Stomach (tissue), 9 donors: Measurements from ENCODE around the gene ZNF2. TPM values are rescaled to one million over a fixed set of nuclear protein-coding genes. Genes with fewer than 3 reads are reported as not detected.

Experiments used
- DNase-seq, 2 donors: peaks; one replicate each; pipeline versions ENCODE4 v3.0.0 to v3.0.0-alpha.2; 2013 to 2019
- H3K27ac ChIP-seq, 5 donors: fragments of 200-600 bp in 4 of 5; sonication (generic) in 4 of 5; one replicate each; pipeline ENCODE4 v1.5.1; 2013 to 2019; ENCODE audit warnings: mild to moderate bottlenecking in 1 of 5, moderate library complexity in 1 of 5
- H3K27me3 ChIP-seq, 3 donors: fragments of 200-600 bp; sonication (generic); one replicate each; pipeline ENCODE4 v1.5.1; 2017 to 2019; ENCODE audit warnings: mixed run types in 1 of 3
- H3K36me3 ChIP-seq, 4 donors: fragments of 200-600 bp; sonication (generic); 1 replicate in 3 of 4; 2 replicates in 1 of 4; pipeline ENCODE4 v1.5.1; 2016 to 2019
- H3K4me1 ChIP-seq, 4 donors: fragments of 200-600 bp; sonication (generic); one replicate each; pipeline ENCODE4 v1.5.1; 2016 to 2019
- H3K4me3 ChIP-seq, 4 donors: fragments of 200-600 bp; sonication (generic) in 3 of 4; one replicate each; pipeline ENCODE4 v1.5.1; 2016 to 2019; ENCODE audit warnings: mild to moderate bottlenecking in 1 of 4
- H3K9me3 ChIP-seq, 4 donors: fragments of 200-600 bp; sonication (generic); one replicate each; pipeline ENCODE4 v1.5.1; 2016 to 2019
- EP300 ChIP-seq: sonication (generic); formaldehyde crosslinking; IDR thresholded peaks from one replicate; pipeline ENCODE4 v1.6.1; 2017; ENCODE audit warnings: antibody characterized with exemption
- POLR2A ChIP-seq, 4 donors: fragments of 450-650 bp; IDR thresholded peaks; one replicate each; pipeline ENCODE4 v1.6.1; 2016; ENCODE audit warnings: antibody characterized with exemption in 4 of 4, control low read depth in 2 of 4, mild to moderate bottlenecking in 1 of 4, moderate library complexity in 1 of 4
- POLR2AphosphoS5 ChIP-seq, 3 donors: sonication (generic); formaldehyde crosslinking; IDR thresholded peaks; one replicate each; pipeline ENCODE4 v1.6.1; 2016; ENCODE audit warnings: antibody characterized with exemption in 3 of 3
- WGBS, 5 donors: extraction: QIAGEN DNeasy Blood & Tissue Kit in 3 of 5; methylation state at CpG; one replicate each; pipeline versions ENCODE4 v1.1.5 to v1.1.7; 2013 to 2018; 5-methylcytosine and 5-hydroxymethylcytosine counted together
- intact Hi-C: fragments of 100-400 bp; cut with DNase I; formaldehyde crosslinking; loops from one replicate; pipeline ENCODE4 v1.15.1; 2023; ENCODE audit warnings: low total_unique reads
- polyA plus RNA-seq, 3 donors: library from polyadenylated mRNA; stranded (reverse); fragments of 200-250 nt; gene quantifications; one replicate each; pipeline ENCODE4 v1.2.3, GENCODE V29; 2013
- total RNA-seq, 5 donors: library from RNA; depleted of rRNA; stranded (reverse); fragments of >200 nt; gene quantifications; one replicate each; pipeline versions ENCODE4 v1.1.0 to v1.2.3, GENCODE V29; 2014 to 2016
- TF ChIP-seq, protein P1 (sequence below), 7 experiments: fragments of 450-650 bp in 4 of 7; fragments of 200-600 bp in 3 of 7; sonication (generic) in 3 of 7; IDR thresholded peaks; one replicate each; pipeline ENCODE4 v1.5.1; 2016 to 2019; ENCODE audit warnings: antibody characterized with exemption in 7 of 7, control low read depth in 2 of 7, mild to moderate bottlenecking in 1 of 7
- donor health status: healthy with polysubstance abuse.
- donor health status: Bipolar disorder and iron deficiency.
- donor health status: healthy.

The ZNF2 gene
- total and polyA plus RNA-seq, 8 donors, result 1.5 to 5.1 (median 2.8) TPM; not detected in 1

DNA sequence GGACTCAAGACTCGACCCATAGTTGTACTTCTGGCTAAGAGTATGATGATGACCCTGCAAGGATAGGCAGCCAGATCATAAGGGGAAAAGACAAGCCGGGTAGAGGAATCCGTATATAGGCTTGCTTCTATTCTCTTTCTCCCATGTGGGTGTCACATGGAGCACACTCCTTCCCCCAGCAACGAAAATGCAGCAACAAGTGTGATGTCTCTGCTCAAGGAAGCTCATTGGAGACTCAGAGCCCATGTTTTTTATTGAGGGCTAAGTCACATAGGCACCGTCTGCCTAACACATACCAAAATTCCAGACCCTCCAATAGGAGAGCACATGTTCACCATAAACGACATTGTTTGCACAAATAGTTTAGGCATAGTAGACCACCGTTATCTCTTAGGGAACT is 6.3 kb downstream of the ZNF2 start:
- no peak for DNase-seq
- Histone ChIP-seq H3K4me1 (peaks cover 0 to 3% (median under 1%) of the 10 kb centered on the region in 4 donors), H3K27me3 (no peaks in the 10 kb centered on the region), H3K27ac (no peak overlapping the region), H3K9me3 (no peaks in the 10 kb centered on the region), H3K4me3 (no peak overlapping the region), H3K36me3 (peaks cover 0 to 13% (median 8%) of the 10 kb centered on the region in 4 donors)
- no peak for TF ChIP-seq POLR2AphosphoS5 (IDR thresholded peaks at IDR 0.05)
- TF ChIP-seq, protein P1, sequence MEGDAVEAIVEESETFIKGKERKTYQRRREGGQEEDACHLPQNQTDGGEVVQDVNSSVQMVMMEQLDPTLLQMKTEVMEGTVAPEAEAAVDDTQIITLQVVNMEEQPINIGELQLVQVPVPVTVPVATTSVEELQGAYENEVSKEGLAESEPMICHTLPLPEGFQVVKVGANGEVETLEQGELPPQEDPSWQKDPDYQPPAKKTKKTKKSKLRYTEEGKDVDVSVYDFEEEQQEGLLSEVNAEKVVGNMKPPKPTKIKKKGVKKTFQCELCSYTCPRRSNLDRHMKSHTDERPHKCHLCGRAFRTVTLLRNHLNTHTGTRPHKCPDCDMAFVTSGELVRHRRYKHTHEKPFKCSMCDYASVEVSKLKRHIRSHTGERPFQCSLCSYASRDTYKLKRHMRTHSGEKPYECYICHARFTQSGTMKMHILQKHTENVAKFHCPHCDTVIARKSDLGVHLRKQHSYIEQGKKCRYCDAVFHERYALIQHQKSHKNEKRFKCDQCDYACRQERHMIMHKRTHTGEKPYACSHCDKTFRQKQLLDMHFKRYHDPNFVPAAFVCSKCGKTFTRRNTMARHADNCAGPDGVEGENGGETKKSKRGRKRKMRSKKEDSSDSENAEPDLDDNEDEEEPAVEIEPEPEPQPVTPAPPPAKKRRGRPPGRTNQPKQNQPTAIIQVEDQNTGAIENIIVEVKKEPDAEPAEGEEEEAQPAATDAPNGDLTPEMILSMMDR (IDR thresholded peaks at IDR 0.05), result no peak
- TF ChIP-seq POLR2A (IDR thresholded peaks at IDR 0.05), result no peak
- TF ChIP-seq EP300, result no peak
- intact Hi-C loops, result no loop called here
- WGBS, 5 donors, result 81 to 89% (median 84%) methylated on average over 7 of the region's 7 CpGs

DNA sequence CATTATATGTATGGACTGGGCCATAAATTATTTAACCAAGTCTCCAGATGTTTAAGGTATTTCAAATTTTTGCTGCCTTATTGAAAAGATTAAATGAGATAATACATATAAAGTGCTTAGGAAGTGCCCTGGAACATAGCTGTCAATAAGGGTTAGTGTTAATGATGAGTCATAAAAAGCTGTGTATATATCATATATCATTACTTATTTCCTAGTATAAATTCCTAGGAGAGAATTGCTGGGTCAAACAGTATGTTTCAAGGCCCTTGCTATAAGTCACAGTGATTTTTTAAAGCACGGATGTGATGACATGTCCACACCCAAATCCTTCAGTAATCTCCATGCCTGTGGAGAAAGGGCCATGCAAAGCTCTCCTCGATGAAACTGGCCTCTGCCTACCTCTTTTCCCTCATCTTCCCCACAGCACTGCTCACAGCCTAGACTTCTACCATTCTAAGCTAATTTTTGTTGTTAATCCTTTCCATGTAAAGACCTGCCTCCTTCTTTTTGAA is 8.5 kb downstream of the ZNF2 start:
- DNase-seq, result no peak
- no peak for TF ChIP-seq POLR2A (IDR thresholded peaks at IDR 0.05)
- TF ChIP-seq POLR2AphosphoS5 (IDR thresholded peaks at IDR 0.05), result no peak
- TF ChIP-seq EP300, result no peak
- TF ChIP-seq, protein P1 (IDR thresholded peaks at IDR 0.05), result no peak
- Histone ChIP-seq H3K36me3 (peaks cover 5 to 34% (median 28%) of the 10 kb centered on the region in 4 donors), H3K4me3 (no peak overlapping the region), H3K9me3 (peaks cover 0 to 4% (median 0%) of the 10 kb centered on the region in 4 donors), H3K27me3 (no peaks in the 10 kb centered on the region), H3K4me1 (no peaks in the 10 kb centered on the region), H3K27ac (no peak overlapping the region)
- intact Hi-C loops, result no loop called here
- WGBS, 5 donors, result 88 to 96% (median 89%) methylated on average over 2 of the region's 2 CpGs

DNA sequence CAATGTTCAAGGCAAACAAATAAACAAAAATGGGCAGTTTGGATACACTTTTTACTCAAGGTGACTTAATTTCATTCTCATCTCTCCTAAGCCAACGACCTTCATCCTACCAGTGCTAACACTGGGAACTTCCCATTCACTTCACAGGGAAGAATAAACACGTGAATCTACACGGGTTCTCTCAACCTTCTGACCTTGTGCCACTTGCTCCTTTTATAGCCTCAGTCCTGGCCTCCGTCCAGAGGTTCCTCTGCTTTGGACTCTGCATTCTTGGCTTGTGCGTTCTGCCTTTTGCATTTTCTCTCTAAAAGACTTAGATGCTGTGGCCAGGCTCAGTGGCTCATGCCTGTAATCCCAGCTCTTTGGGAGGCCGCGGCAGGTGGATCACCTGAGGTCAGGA is 13.8 kb downstream of the ZNF2 start:
- Histone ChIP-seq H3K9me3 (peaks cover 7 to 31% (median 21%) of the 10 kb centered on the region in 4 donors), H3K4me1 (no peaks in the 10 kb centered on the region), H3K27ac (no peak overlapping the region), H3K4me3 (no peak overlapping the region), H3K27me3 (no peaks in the 10 kb centered on the region), H3K36me3 (peaks cover 39 to 80% (median 72%) of the 10 kb centered on the region in 4 donors)
- TF ChIP-seq, protein P1 (IDR thresholded peaks at IDR 0.05), result no peak
- TF ChIP-seq POLR2AphosphoS5 (IDR thresholded peaks at IDR 0.05), result no peak
- no peak for TF ChIP-seq POLR2A (IDR thresholded peaks at IDR 0.05)
- no peak for TF ChIP-seq EP300
- WGBS, 5 donors, result 75 to 92% (median 82%) methylated on average over 7 of the region's 7 CpGs
- peak in 1 of 2 donors; percentile 35 for DNase-seq
- intact Hi-C loops, result no loop called here

DNA sequence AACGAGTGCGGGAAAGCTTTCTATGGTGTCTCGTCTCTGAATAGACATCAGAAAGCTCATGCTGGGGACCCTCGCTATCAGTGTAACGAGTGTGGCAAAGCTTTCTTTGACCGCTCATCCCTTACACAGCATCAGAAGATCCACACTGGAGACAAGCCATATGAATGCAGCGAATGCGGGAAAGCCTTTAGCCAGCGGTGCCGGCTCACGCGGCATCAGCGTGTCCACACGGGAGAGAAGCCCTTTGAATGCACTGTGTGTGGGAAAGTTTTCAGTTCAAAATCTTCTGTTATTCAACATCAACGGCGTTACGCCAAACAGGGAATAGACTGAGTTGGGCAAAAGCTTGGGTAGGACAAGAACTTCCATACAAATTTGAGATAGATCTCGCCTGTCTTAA is 16.2 kb downstream of the ZNF2 start:
- WGBS, 5 donors, result 97 to 99% (median 98%) methylated on average over 18 of the region's 18 CpGs
- intact Hi-C loops, result no loop called here

More for the DNA sequence above, 16.2 kb downstream of the ZNF2 start:
- H3K27me3 ChIP-seq, result no peaks in the 10 kb centered on the region
- H3K27ac ChIP-seq, result no peak overlapping the region
- H3K9me3 ChIP-seq, result peaks cover 7 to 31% (median 21%) of the 10 kb centered on the region in 4 donors
- no peaks in the 10 kb centered on the region for H3K4me1 ChIP-seq
- H3K4me3 ChIP-seq, result no peak overlapping the region
- peaks cover 39 to 72% (median 64%) of the 10 kb centered on the region in 4 donors for H3K36me3 ChIP-seq
- no peak for DNase-seq
- TF ChIP-seq POLR2A (IDR thresholded peaks at IDR 0.05) (no peak), EP300 (no peak), POLR2AphosphoS5 (IDR thresholded peaks at IDR 0.05) (no peak)
- TF ChIP-seq, protein P1 (IDR thresholded peaks at IDR 0.05), result no peak
